ENCODE data around the gene TANK.

The TANK gene

DNA sequence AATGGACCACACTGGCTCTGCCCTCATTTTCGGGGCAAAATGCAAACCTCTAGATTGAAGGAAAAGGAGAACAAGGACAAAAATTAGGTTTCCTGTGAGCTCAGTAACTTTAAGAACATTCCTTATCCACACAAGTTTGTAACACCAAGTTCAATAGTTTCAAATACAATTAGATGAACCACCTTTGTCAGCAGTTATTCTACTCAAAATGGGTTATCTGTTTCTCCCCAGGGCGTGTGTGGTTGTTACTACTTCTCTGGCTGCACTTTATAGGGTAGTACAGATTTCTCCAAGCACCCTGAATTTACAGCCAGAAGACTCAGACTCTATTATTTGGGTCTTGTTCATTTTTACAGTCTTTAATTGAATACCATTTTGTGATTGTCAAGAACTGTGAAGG, 45.0 kb upstream of the TANK start:
- Histone ChIP-seq H3K4me3 (ENCODE audit: severe bottlenecking) (no peak overlapping the region), H3K27me3 (ENCODE audit: insufficient read depth, poor library complexity, severe bottlenecking) (no peaks in the 10 kb centered on the region), H3K27ac (ENCODE audit: poor library complexity, severe bottlenecking) (no peak overlapping the region), H3K4me1 (ENCODE audit: insufficient read depth, poor library complexity, severe bottlenecking) (peaks cover 8% of the 10 kb centered on the region), H3K9me3 (ENCODE audit: severe bottlenecking) (no peaks in the 10 kb centered on the region), H3K36me3 (ENCODE audit: low read depth) (no peaks in the 10 kb centered on the region)
- ATAC-seq (ENCODE audit: low read depth), result no peak
- DNase-seq (ENCODE audit: low spot score), result no peak
- TF ChIP-seq, protein P1, sequence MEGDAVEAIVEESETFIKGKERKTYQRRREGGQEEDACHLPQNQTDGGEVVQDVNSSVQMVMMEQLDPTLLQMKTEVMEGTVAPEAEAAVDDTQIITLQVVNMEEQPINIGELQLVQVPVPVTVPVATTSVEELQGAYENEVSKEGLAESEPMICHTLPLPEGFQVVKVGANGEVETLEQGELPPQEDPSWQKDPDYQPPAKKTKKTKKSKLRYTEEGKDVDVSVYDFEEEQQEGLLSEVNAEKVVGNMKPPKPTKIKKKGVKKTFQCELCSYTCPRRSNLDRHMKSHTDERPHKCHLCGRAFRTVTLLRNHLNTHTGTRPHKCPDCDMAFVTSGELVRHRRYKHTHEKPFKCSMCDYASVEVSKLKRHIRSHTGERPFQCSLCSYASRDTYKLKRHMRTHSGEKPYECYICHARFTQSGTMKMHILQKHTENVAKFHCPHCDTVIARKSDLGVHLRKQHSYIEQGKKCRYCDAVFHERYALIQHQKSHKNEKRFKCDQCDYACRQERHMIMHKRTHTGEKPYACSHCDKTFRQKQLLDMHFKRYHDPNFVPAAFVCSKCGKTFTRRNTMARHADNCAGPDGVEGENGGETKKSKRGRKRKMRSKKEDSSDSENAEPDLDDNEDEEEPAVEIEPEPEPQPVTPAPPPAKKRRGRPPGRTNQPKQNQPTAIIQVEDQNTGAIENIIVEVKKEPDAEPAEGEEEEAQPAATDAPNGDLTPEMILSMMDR (IDR thresholded peaks at IDR 0.05; ENCODE audit: poor library complexity, severe bottlenecking), result no peak

DNA sequence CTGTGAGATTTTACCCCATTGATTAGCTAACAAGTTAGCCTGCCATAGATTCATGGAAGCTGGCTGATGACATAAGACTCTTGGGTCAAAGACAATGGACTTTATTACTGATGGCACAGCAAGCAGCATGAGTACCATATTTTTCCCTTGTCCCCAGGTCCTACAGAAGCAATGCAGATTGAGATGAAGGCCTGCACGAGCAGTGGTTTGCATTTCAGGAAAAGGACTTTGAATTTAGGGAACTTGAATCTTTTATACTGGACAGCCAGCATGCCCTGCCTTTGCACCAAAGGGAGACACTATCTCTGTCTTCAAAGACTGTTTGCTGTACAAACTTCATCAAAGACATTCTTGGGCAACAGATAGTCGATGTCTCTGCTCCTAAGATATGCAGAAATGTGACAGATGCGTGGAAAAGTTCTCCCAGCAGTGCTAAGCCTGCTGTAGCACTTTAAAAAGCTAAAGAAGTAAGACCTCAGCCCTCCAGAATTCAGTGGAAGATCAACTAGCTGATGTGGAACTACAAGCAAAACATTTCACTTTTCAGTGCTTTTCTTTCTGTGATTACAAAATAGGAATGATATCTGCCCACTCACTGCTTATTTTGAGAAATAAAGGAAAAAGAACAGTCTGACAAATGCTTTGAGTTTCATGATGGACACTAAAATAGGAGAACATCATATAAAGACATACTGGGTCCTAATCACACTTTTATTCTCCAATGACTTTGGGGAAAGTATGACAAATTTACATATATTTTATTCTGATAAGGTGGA, 44.4 kb upstream of the TANK start:
- no peak overlapping the region for H3K4me3 ChIP-seq (ENCODE audit: severe bottlenecking)
- peaks cover 8% of the 10 kb centered on the region for H3K4me1 ChIP-seq (ENCODE audit: insufficient read depth, poor library complexity, severe bottlenecking)
- no peaks in the 10 kb centered on the region for H3K36me3 ChIP-seq (ENCODE audit: low read depth)
- H3K9me3 ChIP-seq (ENCODE audit: severe bottlenecking), result no peaks in the 10 kb centered on the region
- H3K27me3 ChIP-seq (ENCODE audit: insufficient read depth, poor library complexity, severe bottlenecking), result no peaks in the 10 kb centered on the region
- TF ChIP-seq, protein P1 (IDR thresholded peaks at IDR 0.05; ENCODE audit: poor library complexity, severe bottlenecking), result no peak
- no peak for DNase-seq (ENCODE audit: low spot score)
- no peak overlapping the region for H3K27ac ChIP-seq (ENCODE audit: poor library complexity, severe bottlenecking)
- no peak for ATAC-seq (ENCODE audit: low read depth)

DNA sequence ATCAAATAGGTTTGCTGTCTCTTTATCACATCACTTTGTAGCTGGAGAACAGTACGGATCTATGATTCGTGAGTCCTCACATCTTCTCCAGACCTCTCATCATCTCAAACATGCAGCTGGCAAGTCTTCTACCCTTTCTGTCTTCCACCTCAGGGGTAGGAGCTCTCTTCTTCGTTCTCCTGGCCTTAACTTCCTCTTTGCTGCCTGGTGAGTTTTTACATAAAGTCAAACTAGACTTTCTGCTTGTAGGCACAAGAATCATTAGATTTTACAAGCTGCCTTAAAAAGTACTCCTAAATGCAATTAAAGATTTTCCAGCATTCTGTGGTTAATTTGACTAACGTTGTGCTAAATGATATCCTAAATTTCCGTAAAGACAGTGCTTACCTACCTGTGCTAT, 43.7 kb upstream of the TANK start:
- ATAC-seq (ENCODE audit: low read depth) (no peak), DNase-seq (ENCODE audit: low spot score) (no peak)
- TF ChIP-seq, protein P1 (IDR thresholded peaks at IDR 0.05; ENCODE audit: poor library complexity, severe bottlenecking), result no peak

DNA sequence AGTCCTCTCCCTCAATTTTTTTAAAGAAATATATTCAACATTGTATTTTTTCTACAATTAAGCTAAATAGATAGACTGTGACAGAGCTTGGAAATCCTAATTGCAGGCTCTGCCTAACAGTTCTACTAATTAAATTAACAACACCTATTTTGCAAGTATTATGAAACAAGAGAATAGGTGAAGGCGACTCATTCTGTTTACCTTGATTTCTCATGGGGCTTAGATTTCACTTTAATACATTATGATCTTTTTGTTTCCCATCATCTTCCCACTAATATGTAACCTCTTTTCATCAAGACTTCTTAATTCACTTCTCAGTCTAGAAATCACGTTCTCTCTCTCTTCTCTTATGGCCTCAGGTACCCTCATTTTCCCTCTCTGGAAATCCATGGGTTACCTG, 42.7 kb upstream of the TANK start:
- TF ChIP-seq, protein P1 (IDR thresholded peaks at IDR 0.05; ENCODE audit: poor library complexity, severe bottlenecking), result no peak
- no peaks in the 10 kb centered on the region for H3K27me3 ChIP-seq (ENCODE audit: insufficient read depth, poor library complexity, severe bottlenecking)
- ATAC-seq (ENCODE audit: low read depth) (no peak), DNase-seq (ENCODE audit: low spot score) (no peak)
- H3K4me3 ChIP-seq (ENCODE audit: severe bottlenecking), result no peak overlapping the region
- no peaks in the 10 kb centered on the region for H3K9me3 ChIP-seq (ENCODE audit: severe bottlenecking)
- H3K4me1 ChIP-seq (ENCODE audit: insufficient read depth, poor library complexity, severe bottlenecking), result peaks cover 14% of the 10 kb centered on the region
- no peaks in the 10 kb centered on the region for H3K36me3 ChIP-seq (ENCODE audit: low read depth)
- H3K27ac ChIP-seq (ENCODE audit: poor library complexity, severe bottlenecking), result no peak overlapping the region

More for the DNA sequence above, 43.7 kb upstream of the TANK start:
- Histone ChIP-seq H3K9me3 (ENCODE audit: severe bottlenecking) (no peaks in the 10 kb centered on the region), H3K4me3 (ENCODE audit: severe bottlenecking) (no peak overlapping the region), H3K4me1 (ENCODE audit: insufficient read depth, poor library complexity, severe bottlenecking) (peaks cover 8% of the 10 kb centered on the region), H3K27me3 (ENCODE audit: insufficient read depth, poor library complexity, severe bottlenecking) (no peaks in the 10 kb centered on the region), H3K36me3 (ENCODE audit: low read depth) (no peaks in the 10 kb centered on the region), H3K27ac (ENCODE audit: poor library complexity, severe bottlenecking) (no peak overlapping the region)

DNA sequence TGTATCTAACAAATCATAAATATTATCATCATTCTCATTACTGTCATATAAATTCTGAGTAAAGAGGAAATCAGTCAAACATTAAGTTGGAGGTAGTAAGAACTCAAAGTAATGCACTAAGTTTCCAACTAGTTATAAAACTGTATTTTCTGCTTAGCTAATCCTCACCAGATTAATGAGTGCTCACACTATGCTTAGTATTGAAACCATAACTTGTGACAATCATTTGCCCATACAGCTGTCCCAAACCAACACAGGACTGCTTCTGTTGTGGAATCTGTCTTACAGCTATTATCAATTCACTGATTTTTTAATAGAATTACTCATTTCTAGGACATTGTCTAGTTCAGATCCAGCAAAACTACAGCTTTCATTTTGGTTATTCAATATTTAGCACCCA, 41.5 kb upstream of the TANK start:
- Histone ChIP-seq H3K36me3 (ENCODE audit: low read depth) (no peaks in the 10 kb centered on the region), H3K27ac (ENCODE audit: poor library complexity, severe bottlenecking) (no peak overlapping the region), H3K4me1 (ENCODE audit: insufficient read depth, poor library complexity, severe bottlenecking) (peaks cover 26% of the 10 kb centered on the region), H3K9me3 (ENCODE audit: severe bottlenecking) (no peaks in the 10 kb centered on the region), H3K4me3 (ENCODE audit: severe bottlenecking) (no peak overlapping the region), H3K27me3 (ENCODE audit: insufficient read depth, poor library complexity, severe bottlenecking) (no peaks in the 10 kb centered on the region)
- TF ChIP-seq, protein P1 (IDR thresholded peaks at IDR 0.05; ENCODE audit: poor library complexity, severe bottlenecking), result no peak
- DNase-seq (ENCODE audit: low spot score) (no peak), ATAC-seq (ENCODE audit: low read depth) (no peak)
